OCI-LY1 (cell line): ENCODE data around the gene GTSF1L.
"Not testable (repeated sequence)": the region's sequence is repeated elsewhere in the genome, so short reads cannot be mapped to it uniquely, and the experiment has no call there.

Source experiments
- H2AFZ ChIP-seq: fragments of 200-600 bp; sonication (generic), shearing (Covaris generic); 2 replicates; pipeline ENCODE4 v1.6.0; 2014; ENCODE audit warnings: antibody characterized with exemption, mild to moderate bottlenecking, low read length
- H3F3A ChIP-seq: fragments of 200-600 bp; sonication (generic), shearing (Covaris generic); 2 replicates; pipeline ENCODE4 v1.6.0; 2014; ENCODE audit warnings: mild to moderate bottlenecking, antibody characterized with exemption, low read length, moderate library complexity; ENCODE audit not compliant: insufficient read depth
- H3K27ac ChIP-seq: fragments of 200-600 bp; sonication (generic); 2 replicates; pipeline ENCODE4 v1.5.1; 2014; ENCODE audit warnings: low read length, mixed run types, mild to moderate bottlenecking, low read depth; ENCODE audit not compliant: poor library complexity, severe bottlenecking
- H3K27me3 ChIP-seq: fragments of 200-600 bp; sonication (generic); 2 replicates; pipeline ENCODE4 v1.6.0; 2014; ENCODE audit warnings: antibody characterized with exemption, mild to moderate bottlenecking, low read length, moderate library complexity; ENCODE audit not compliant: insufficient read depth
- H3K36me3 ChIP-seq: fragments of 200-600 bp; sonication (generic); 2 replicates; pipeline ENCODE4 v1.6.1; 2014; ENCODE audit warnings: mild to moderate bottlenecking, antibody characterized with exemption, low read length, moderate library complexity, mixed read lengths; ENCODE audit not compliant: insufficient read depth
- H3K4me1 ChIP-seq: fragments of 200-600 bp; sonication (generic); 2 replicates; pipeline ENCODE4 v1.5.1; 2014; ENCODE audit warnings: mild to moderate bottlenecking, low read length, moderate library complexity; ENCODE audit not compliant: insufficient read depth, severe bottlenecking
- H3K4me2 ChIP-seq: fragments of 200-600 bp; sonication (generic), shearing (Covaris generic); 2 replicates; pipeline ENCODE4 v1.6.1; 2014; ENCODE audit warnings: low read length
- H3K4me3 ChIP-seq: fragments of 200-600 bp; sonication (generic); 2 replicates; pipeline ENCODE4 v1.5.1; 2014; ENCODE audit warnings: low read length, low read depth, mild to moderate bottlenecking, mixed read lengths; ENCODE audit not compliant: poor library complexity, severe bottlenecking
- H3K79me2 ChIP-seq: fragments of 200-600 bp; shearing (Covaris generic); 2 replicates; pipeline ENCODE4 v1.6.1; 2016; ENCODE audit warnings: mixed run types, low read length, mixed read lengths; ENCODE audit not compliant: insufficient read depth
- H3K9ac ChIP-seq: fragments of 200-600 bp; sonication (generic), shearing (Covaris generic); 2 replicates; pipeline ENCODE4 v1.6.1; 2014; ENCODE audit warnings: mild to moderate bottlenecking, low read length, mixed read lengths
- H3K9me2 ChIP-seq: fragments of 200-600 bp; sonication (generic), shearing (Covaris generic); 2 replicates; pipeline ENCODE4 v1.6.1; 2014; ENCODE audit warnings: low read depth, mild to moderate bottlenecking, low read length, mixed read lengths
- H3K9me3 ChIP-seq: fragments of 200-600 bp; shearing (Covaris generic); 2 replicates; pipeline ENCODE4 v1.6.1; 2014; ENCODE audit warnings: low read length, mixed read lengths
- H4K20me1 ChIP-seq: fragments of 200-600 bp; sonication (generic), shearing (Covaris generic); 2 replicates; pipeline ENCODE4 v1.6.0; 2016; ENCODE audit warnings: mild to moderate bottlenecking, low read length; ENCODE audit not compliant: insufficient read depth
- CTCF ChIP-seq: fragments of 200-600 bp; sonication (generic), shearing (Covaris generic); IDR thresholded peaks from 2 replicates; pipeline ENCODE4 v1.5.1; 2017; ENCODE audit warnings: mild to moderate bottlenecking, antibody characterized with exemption, low read length, moderate library complexity, mixed read lengths
- EZH2 ChIP-seq: fragments of 200-600 bp; sonication (generic), shearing (Covaris generic); IDR thresholded peaks from 2 replicates; pipeline ENCODE4 v1.8.0; 2017; ENCODE audit warnings: borderline replicate concordance, mixed run types, mild to moderate bottlenecking, antibody characterized with exemption, low read length, moderate library complexity, mixed read lengths

GTSF1L gene

GRCh38 chr20:43761386-43762340, 34.9 kb upstream of the GTSF1L start:
- no peaks in the 10 kb centered on the region for H3K9me3 ChIP-seq
- H3K4me2 ChIP-seq: no peak overlapping the region
- H2AFZ ChIP-seq: no peak overlapping the region
- no peaks in the 10 kb centered on the region for H3K27me3 ChIP-seq
- no peak overlapping the region for H3K4me3 ChIP-seq
- no peaks in the 10 kb centered on the region for H3F3A ChIP-seq
- H3K9ac ChIP-seq: no peak overlapping the region
- no peaks in the 10 kb centered on the region for H3K4me1 ChIP-seq
- H3K79me2 ChIP-seq: no peaks in the 10 kb centered on the region
- no peak for TF ChIP-seq CTCF
- no peak for TF ChIP-seq EZH2
- H4K20me1 ChIP-seq: no peaks in the 10 kb centered on the region
- no peaks in the 10 kb centered on the region for H3K9me2 ChIP-seq
- H3K36me3 ChIP-seq: no peaks in the 10 kb centered on the region; the same call in 1 of the 2 replicates
- no peak overlapping the region for H3K27ac ChIP-seq

GRCh38 chr20:43757888-43758287, 31.1 kb upstream of the GTSF1L start:
- not testable (repeated sequence) for H3K9ac ChIP-seq, H2AFZ ChIP-seq, H3K27me3 ChIP-seq, H3K27ac ChIP-seq, H3K9me2 ChIP-seq, H3K4me1 ChIP-seq, H3K36me3 ChIP-seq, H3K79me2 ChIP-seq, H4K20me1 ChIP-seq, H3K4me2 ChIP-seq, H3K9me3 ChIP-seq, H3K4me3 ChIP-seq, H3F3A ChIP-seq

- Histone ChIP-seq H3K36me3 (no peaks in the 10 kb centered on the region; the same call in 1 of the 2 replicates), H2AFZ (no peak overlapping the region), H3K27ac (no peak overlapping the region), H3K27me3 (no peaks in the 10 kb centered on the region), H3K4me2 (no peak overlapping the region), H3K4me3 (no peak overlapping the region), H3K9me3 (no peaks in the 10 kb centered on the region), H3F3A (no peaks in the 10 kb centered on the region), H3K9me2 (no peaks in the 10 kb centered on the region), H3K9ac (no peak overlapping the region), H3K79me2 (no peaks in the 10 kb centered on the region), H3K4me1 (peaks cover 25% of the 10 kb centered on the region), H4K20me1 (no peaks in the 10 kb centered on the region)
- no peak for TF ChIP-seq EZH2
These were observed 29.0 kb upstream of the GTSF1L start for GRCh38 chr20:43755851-43756250.

- Histone ChIP-seq H3K9me3 (no peaks in the 10 kb centered on the region), H3K27ac (no peak overlapping the region), H3K9me2 (no peaks in the 10 kb centered on the region), H3K79me2 (no peaks in the 10 kb centered on the region), H3K27me3 (no peaks in the 10 kb centered on the region), H3K4me3 (no peak overlapping the region), H4K20me1 (no peaks in the 10 kb centered on the region), H3K9ac (no peak overlapping the region), H3K4me2 (no peak overlapping the region), H3K36me3 (no peaks in the 10 kb centered on the region; the same call in 1 of the 2 replicates), H3K4me1 (peaks cover 30% of the 10 kb centered on the region), H3F3A (no peaks in the 10 kb centered on the region), H2AFZ (no peak overlapping the region)
- TF ChIP-seq EZH2 (no peak), CTCF (no peak)
These were observed 28.6 kb upstream of the GTSF1L start for GRCh38 chr20:43755390-43755789.
